ENCODE data around the gene TFAP2A.

- TF ChIP-seq POLR2A (IDR thresholded peaks at IDR 0.05) (no peak), CTCF (IDR thresholded peaks at IDR 0.05 in 8 of 11, conservative IDR thresholded peaks at IDR 0.05 in 3 of 11) (no peak), POLR2AphosphoS5 (IDR thresholded peaks at IDR 0.05) (no peak)
These were observed 18.4 kb upstream of the TFAP2A start for GRCh38 chr6:10433322-10433721.

All from spleen (tissue), 7 donors.